Naive thymus-derived CD8-positive, alpha-beta T cell (primary cell): ENCODE measurements around the gene TMCO5A. TPM values are rescaled to one million over a fixed set of nuclear protein-coding genes. Genes with fewer than 3 reads are reported as not detected.

Experiments
- ATAC-seq, 2 donors: fragments of 150-1000 bp; cut with Tn5 transposase in 1 of 2; sonication (Bioruptor Pico), chemical (Tn5 transposase) in 1 of 2; 1 replicate in 1 of 2; 2 replicates in 1 of 2; pipeline ENCODE4 v1.10.0; 2021; ENCODE audit warnings: mild to moderate bottlenecking in 2 of 2, moderate library complexity in 2 of 2
- POLR2A ChIA-PET: fragments of 350-600 bp; sonication (Branson Sonifier 250); formaldehyde crosslinking; loops from one replicate; lab custom pipeline; 2021; ENCODE audit warnings: antibody characterized with exemption; lab: Charles Lee
- DNase-seq, 10 donors: peaks; one replicate each; pipeline versions ENCODE4 v3.0.0 to v3.0.0-alpha.2; 2020 to 2022
- H3K27ac Mint-ChIP-seq, 10 donors: one replicate each; pipeline ENCODE4 v1.8.0; 2020 to 2022; ENCODE audit warnings: mild to moderate bottlenecking in 10 of 10, mixed read lengths in 10 of 10, moderate library complexity in 4 of 10, inconsistent platforms in 1 of 10
- H3K27me3 Mint-ChIP-seq, 5 donors: one replicate each; pipeline ENCODE4 v1.8.0; 2021 to 2022; ENCODE audit warnings: mixed read lengths in 5 of 5
- H3K36me3 Mint-ChIP-seq, 3 donors: one replicate each; pipeline ENCODE4 v1.8.0; 2020 to 2022; ENCODE audit warnings: mixed read lengths in 3 of 3, mild to moderate bottlenecking in 2 of 3, inconsistent platforms in 1 of 3
- H3K4me1 Mint-ChIP-seq, 4 donors: one replicate each; pipeline ENCODE4 v1.8.0; 2021 to 2022; ENCODE audit warnings: mixed read lengths in 4 of 4
- H3K4me3 Mint-ChIP-seq, 10 donors: one replicate each; pipeline ENCODE4 v1.8.0; 2020 to 2022; ENCODE audit warnings: mild to moderate bottlenecking in 10 of 10, mixed read lengths in 10 of 10, moderate library complexity in 6 of 10, inconsistent platforms in 1 of 10
- H3K9me3 Mint-ChIP-seq, 9 donors: one replicate each; pipeline ENCODE4 v1.8.0; 2020 to 2022; ENCODE audit warnings: mixed read lengths in 9 of 9, mild to moderate bottlenecking in 3 of 9, inconsistent platforms in 1 of 9, moderate library complexity in 1 of 9
- polyA plus RNA-seq, 3 donors: library from polyadenylated mRNA; unstranded; fragments of 300-500 nt; fragmentation: Illumina TruSeq; gene quantifications; one replicate each; pipeline ENCODE4 v1.2.3, GENCODE V29; 2021
- total RNA-seq, 8 experiments: library from RNA in 2 of 8; stranded (reverse) in 2 of 8; gene quantifications; one replicate each; pipeline ENCODE4 v1.2.3 and lab custom pipeline; 2021 to 2026

The TMCO5A gene
- total and polyA plus RNA-seq, 5 experiments from 2014 or later, result not detected

DNA sequence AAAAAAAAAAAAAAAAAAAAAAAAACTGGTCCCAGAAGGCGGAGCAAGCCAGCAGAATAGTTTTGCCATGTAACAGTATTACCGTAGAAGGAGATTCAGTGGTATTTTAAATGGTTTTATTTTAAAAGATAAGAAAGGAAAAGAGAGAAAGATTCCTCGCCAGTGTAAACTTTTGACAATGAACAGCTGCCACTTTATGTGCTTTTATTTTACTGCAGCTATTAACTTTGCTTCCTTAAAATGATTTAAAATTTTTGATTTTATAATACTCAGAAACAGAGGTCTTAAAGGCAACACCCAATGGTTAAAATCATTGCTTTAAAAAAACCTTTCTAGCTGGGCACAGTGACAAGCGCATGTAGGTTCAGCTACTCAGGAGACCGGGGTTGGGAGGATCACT is 46.8 kb downstream of the TMCO5A start:
- POLR2A ChIA-PET, result no interaction called here
- Mint-ChIP-seq H3K4me1 (no peaks in the 10 kb centered on the region), H3K4me3 (no peak overlapping the region)

DNA sequence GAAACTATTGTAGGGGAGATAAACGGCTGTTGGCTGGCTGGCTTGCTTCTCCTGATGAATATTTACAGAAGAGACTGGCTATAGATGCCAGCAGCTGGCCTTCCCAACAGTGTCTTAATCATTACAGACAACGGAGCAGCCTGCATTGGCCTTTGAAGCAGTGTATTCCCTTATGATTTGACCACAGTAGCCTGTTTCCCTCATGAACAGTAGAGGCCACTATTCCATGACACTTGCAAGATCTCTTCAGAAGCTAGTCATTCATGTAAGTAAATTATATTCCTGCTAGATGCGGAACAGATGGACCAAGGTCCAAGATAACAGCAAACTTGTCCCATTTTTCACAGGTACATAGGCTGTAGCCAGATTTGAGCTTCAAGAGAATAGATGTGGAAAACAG is 47.3 kb downstream of the TMCO5A start:
- Mint-ChIP-seq H3K4me3 (no peak overlapping the region), H3K27me3 (peaks cover 3 to 10% (median 6%) of the 10 kb centered on the region in 5 donors), H3K4me1 (no peaks in the 10 kb centered on the region), H3K27ac (no peak overlapping the region), H3K9me3 (peaks cover 0 to 8% (median 0%) of the 10 kb centered on the region in 9 donors), H3K36me3 (no peaks in the 10 kb centered on the region)
- POLR2A ChIA-PET, result no interaction called here
- ATAC-seq (no peak), DNase-seq (no peak)

More for the DNA sequence above, 46.8 kb downstream of the TMCO5A start:
- ATAC-seq (no peak), DNase-seq (no peak)
- Mint-ChIP-seq H3K27ac (no peak overlapping the region), H3K27me3 (peaks cover 4 to 15% (median 6%) of the 10 kb centered on the region in 5 donors), H3K9me3 (peaks cover 0 to 10% (median 0%) of the 10 kb centered on the region in 9 donors), H3K36me3 (no peaks in the 10 kb centered on the region)

DNA sequence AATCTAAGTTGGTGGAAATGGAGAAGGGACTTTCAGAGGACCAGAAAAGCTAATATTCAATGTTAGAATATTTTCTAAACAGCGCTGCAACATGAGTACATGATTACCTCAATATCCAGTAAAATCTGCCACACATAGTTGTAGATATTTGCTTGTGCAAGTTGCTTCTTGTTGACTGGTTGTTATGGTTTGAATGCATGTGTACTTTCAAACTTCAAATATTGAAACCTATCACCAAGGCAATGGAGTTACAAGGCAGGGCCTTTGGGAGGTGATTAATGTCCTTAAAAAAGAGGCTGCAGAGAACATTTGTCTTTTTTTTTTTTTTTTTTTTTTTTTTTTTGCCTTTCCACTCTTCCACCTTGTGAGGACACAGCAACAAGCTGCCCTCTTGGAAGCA is 49.9 kb downstream of the TMCO5A start:
- H3K27me3 Mint-ChIP-seq, result peaks cover 0 to 3% (median 0%) of the 10 kb centered on the region in 5 donors
- POLR2A ChIA-PET, result no interaction called here
- DNase-seq, result no peak
- H3K9me3 Mint-ChIP-seq, result peaks cover 0 to 17% (median 8%) of the 10 kb centered on the region in 9 donors
- no peak overlapping the region for H3K4me3 Mint-ChIP-seq
- H3K4me1 Mint-ChIP-seq, result no peaks in the 10 kb centered on the region
- ATAC-seq, result no peak
- peaks cover 0 to 9% (median 0%) of the 10 kb centered on the region in 3 donors for H3K36me3 Mint-ChIP-seq
- no peak overlapping the region for H3K27ac Mint-ChIP-seq

DNA sequence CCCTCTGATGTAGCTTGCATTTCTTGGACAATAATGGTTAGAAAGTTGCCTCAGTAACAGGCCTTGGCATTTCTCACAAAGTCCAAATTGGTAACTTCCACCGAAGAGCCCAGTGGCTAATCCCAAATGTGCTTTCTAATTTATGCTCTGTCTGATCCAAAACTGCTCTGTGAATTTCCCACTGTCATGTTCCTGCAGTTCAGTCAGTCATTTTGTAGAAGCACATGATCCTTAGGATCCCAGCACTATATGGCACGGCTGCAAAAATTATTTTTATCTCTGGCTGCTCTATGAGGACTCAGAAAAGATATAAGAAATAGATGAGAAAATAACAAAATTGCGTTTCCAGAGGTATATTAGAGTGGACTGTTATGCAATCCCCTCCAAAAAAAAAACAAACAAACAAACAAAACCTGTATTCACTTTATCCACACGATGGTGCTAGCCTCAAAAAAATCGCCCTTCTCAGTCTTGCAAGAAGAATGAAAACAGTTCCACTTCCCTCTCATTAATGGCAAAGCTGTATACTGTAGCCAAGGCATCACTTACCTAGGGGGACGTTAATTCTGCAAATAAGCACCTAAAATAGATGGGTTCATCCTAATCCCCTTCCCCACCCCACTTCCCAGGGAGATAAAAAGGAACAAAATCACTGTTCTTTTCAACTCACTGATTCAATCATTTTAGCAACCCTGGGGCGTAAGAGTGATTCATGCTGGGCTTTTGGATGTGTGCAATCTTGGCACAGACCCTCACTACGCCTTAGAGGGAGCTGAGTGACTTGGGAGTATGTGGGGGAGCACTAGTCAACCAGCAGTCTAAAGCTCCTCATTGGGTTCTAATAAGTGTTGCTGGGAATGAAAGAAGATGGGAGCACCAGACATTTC is 61.3 kb downstream of the TMCO5A start:
- Mint-ChIP-seq H3K36me3 (no peaks in the 10 kb centered on the region), H3K27me3 (peaks cover 1 to 28% (median 12%) of the 10 kb centered on the region in 5 donors), H3K4me1 (no peaks in the 10 kb centered on the region), H3K9me3 (peaks cover 0 to 23% (median 6%) of the 10 kb centered on the region in 9 donors), H3K27ac (no peak overlapping the region), H3K4me3 (no peak overlapping the region)
- ATAC-seq, result no peak
- DNase-seq, result no peak
- POLR2A ChIA-PET, result no interaction called here
